Stimulated activated CD4-positive, alpha-beta T cell treated with anti-CD3 and anti-CD28 coated beads, Interleukin-15, amount 100 ng/mL, for 24 hours (primary cell): Measurements from ENCODE around the gene DAPK1.

ENCODE experiments used
- DNase-seq: peaks from one replicate; pipeline ENCODE4 v3.0.0-alpha.2; 2020

The DAPK1 gene

GRCh38 chr9:87673446-87674120 lies 175.9 kb downstream of the DAPK1 start:
- DNase-seq = no peak

DNA sequence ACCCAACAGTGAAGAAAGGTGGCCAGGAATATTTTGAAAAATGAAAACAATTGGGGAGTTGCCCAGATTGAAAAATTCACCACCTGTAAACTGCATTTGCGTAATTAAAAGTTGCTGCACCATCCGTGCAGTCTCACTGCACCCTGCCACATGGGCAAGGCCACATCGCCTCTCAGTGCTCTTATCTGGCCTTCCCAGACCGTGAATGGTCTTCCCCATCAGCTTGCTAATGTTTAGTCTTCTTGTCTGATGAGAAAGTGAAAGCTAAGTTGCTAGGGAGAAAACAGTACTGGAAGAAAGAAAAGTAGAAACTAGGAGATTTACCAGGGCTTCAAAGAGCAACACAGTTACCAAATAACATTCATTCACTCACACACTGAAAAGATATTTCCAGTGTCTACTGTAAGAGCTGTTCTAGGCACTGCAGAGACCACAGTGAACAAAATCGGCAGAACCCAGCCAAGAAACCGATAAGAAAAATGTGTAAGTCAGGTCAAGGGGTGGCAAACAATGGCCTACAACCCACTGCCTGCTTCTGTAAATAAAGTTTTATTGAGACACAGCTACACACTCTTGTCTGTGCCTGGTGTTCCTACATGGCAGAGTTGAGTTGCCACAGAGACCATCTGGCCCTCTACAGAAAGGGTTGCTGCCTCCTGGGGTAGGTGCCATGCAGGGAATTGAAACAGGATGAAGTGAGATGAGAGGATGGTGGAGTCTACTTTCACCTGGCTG lies 177.1 kb downstream of the DAPK1 start:
- DNase-seq = no peak

DNA sequence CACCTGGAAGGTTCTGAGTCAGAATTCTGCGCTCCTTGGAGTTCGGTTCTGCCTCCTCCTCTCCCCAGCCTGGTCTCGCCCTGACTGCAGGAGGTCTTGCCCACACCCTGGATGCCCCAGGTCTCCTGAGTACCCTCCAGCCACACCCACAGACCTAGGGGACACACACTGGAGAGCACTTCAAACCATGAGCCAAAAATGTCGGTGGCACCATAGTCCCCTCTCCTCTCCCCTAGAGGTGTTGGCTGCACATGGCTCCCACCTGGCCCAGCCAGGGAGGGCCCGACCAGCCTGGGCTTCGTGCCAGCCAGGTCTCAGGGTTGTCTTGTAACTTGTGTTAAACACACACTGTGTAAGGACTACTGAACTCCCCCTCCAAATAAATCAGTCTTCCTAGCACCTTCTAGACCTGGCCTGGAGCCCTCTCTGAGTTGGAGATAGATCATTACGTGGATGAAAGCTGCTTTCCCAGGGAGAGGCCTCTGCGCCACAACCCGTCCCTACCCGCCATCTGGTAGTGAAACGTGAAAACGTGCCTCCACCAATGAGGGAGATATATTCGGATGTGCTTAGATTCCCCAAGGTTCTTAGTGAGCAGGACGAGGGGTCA lies 178.3 kb downstream of the DAPK1 start:
- DNase-seq = no peak

GRCh38 chr9:87676976-87677775 lies 179.5 kb downstream of the DAPK1 start:
- DNase-seq = no peak

DNA sequence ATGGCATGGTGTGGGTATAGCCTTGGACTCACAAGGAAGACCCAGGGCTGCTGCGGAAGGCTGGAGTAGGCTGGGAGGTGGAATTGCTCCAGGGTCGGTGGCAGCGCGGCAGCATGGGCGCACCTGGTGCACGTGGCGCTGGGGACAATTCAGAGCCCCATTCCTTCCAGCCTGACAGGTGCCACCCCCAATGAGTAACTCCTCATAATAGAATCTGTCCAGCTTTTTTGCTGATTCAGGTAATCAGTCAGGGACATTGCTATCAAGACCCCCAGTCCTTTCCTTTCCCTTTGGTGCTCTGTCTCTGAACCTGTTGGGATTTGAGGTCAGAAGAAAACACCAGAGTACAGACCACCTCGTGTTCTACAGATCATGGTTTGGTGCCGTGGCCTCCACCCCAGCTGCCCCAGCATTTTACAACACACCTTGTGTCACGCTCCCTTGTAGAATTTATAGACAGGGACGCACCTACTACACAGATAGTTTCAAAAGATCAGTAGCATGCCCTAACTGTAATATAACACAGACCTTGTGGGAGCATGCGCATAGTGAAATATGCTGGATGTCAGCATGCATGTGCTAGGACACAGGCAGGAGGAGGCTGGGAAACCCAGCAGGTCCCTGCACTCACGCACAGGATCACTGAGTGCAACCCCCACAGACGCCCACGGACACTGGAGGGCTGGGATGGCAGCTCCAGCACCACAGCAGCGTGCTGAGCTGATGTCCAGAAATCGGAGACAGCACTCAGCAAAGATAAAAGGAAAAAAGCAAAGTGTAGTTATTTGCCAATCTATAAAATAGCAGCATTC lies 180.3 kb downstream of the DAPK1 start:
- DNase-seq = no peak

- DNase-seq = peak; percentile 55
Observed at GRCh38 chr9:87678650-87679355, 181.1 kb downstream of the DAPK1 start.

DNA sequence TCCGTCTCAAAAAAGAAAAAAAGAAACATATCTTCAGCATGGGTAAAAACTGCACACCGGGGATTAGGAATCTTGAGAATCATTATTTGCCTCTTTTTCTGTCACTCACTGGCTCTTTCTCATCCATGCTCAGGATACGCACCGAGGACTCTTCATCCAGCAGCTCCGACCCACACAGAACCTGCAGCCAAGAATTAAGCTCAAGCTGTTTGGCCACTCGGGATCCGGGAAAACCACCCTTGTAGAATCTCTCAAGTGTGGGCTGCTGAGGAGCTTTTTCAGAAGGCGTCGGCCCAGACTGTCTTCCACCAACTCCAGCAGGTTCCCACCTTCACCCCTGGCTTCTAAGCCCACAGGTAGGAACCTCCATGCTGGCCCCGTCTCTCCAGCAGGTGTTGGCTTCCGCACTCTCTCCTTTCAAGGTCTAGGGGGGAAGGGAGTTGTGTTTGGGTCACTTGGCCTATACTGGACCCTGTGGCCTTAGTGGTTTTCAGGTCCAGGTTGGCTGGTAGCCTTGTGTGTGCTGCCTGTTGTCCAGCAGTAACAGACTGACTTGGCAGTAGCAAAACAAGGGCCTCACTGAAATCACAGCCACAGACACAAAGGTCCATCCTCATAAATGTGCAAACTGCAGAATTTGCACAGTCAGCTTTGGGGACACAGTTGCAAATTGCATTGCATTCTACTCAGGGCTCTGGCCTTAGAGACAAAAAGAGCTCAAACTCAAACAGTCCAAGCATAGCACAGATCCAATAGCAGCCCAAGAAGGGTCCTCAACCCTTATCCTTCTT lies 183.8 kb downstream of the DAPK1 start:
- no peak for DNase-seq

DNA sequence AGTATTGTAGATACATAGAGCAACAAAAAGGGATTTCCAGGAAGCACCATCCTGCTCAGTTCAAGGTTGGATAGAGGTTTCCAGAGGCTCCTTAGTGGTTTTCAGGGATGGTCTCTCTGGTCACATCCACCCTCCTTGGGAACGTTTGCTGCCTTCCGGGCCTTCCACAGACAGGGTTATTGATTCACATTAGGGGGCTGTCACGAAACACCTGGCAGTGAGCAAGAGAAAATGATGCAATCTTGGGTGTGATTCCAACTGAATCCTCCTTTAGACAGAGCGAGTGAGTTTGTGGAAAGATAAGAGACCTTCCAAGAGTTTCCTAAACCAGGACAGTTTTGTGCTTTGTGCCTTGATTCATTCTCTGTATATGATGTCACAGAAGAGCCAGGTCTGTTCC lies 184.4 kb downstream of the DAPK1 start:
- DNase-seq = no peak

GRCh38 chr9:87682618-87683017 lies 185.0 kb downstream of the DAPK1 start:
- no peak for DNase-seq

DNA sequence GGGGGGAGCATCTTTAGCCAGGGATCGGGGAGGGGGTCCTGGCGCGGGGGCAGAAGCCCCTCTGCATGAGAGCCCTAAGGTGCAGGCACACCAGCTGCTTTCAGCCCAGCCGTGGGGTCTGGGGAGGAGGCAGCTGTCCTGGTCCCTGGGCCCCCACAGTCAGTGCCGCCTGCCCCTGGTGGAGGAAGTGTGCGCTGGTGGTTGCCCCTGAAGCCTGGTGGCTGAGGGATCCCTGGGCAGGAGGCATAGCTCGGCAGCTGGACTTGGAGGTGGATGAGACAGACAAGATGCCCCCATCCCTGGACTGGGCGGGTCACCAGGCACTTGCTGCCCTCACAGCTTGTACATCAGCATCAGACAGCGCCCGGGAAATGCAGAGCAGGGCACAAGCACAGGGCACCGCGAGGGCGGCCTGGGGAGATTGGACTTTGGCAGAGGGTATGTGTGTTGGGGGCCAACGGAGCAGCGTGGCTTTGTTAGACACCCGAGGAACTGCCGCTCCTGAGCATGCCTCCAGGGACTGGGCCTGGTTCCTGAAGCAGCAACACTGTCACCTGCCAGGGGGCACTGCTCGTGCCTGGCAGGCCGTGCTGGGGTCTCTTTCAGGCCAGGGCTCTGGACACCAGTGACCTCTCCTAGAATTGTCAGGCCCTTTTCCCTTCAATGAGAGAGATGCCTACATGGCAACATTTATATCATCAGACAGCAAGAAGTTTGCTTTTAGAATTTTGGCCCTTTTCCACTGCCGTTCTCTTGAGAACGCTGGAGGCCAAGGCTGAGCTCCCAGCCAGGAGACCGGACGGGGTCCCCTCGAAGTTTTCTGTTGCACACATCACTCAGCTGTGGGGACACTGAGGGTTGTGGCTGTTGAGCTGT lies 186.3 kb downstream of the DAPK1 start:
- no peak for DNase-seq

- no peak for DNase-seq
Observed at GRCh38 chr9:87684627-87685219, 187.1 kb downstream of the DAPK1 start.

DNA sequence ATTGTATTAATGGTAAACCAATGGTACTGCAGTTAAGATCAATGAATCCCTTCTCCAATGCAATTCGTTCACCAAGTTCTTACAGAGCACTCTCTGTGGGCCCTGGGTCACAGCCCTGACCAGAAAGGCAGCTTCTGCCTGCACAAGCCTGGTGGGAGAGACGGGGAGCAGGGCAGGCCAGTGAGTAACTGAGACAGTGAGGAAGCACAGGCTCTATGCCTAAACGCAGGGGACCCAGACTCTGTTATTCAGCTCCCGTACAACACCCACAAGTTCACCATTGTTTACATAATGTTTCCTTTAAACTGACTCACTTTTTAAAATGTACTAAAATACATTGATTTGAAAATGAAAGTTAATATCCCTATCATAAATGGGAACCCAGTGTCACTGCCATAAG lies 187.8 kb downstream of the DAPK1 start:
- no peak for DNase-seq

DNA sequence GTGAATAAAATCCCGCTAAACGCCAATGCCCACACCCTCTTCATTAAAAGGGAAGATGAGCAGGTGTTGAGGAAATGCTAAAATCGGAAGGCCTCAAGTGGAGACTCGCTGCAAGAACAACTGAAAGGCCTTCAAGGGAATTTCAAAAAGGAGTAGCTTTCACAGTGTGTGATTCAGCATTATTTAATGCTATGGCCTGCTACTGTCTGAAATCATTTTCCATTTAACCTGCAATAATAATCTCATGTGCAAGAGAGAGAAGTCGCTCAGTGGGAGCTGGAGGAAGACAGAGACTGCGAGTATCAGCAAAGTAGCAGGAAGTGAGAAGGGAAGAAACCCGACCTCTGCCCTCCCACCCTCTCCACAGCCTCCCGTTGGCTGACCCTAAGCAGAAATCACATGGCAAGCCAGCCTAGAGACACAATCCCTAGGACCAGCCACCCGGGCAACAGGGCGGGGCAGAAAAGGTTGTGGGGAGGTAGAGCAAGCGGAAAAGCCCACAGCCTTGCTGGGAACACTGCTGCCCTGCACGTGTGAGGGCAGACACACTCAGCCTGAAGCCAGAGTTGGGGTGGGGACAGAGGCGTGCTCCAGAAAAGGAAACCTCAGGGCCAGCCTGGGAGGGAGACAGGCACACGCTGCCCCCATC lies 188.3 kb downstream of the DAPK1 start:
- DNase-seq = peak; percentile 17

GRCh38 chr9:87686520-87687090 lies 188.9 kb downstream of the DAPK1 start:
- DNase-seq = no peak

GRCh38 chr9:87687207-87687606 lies 189.5 kb downstream of the DAPK1 start:
- DNase-seq = no peak

DNA sequence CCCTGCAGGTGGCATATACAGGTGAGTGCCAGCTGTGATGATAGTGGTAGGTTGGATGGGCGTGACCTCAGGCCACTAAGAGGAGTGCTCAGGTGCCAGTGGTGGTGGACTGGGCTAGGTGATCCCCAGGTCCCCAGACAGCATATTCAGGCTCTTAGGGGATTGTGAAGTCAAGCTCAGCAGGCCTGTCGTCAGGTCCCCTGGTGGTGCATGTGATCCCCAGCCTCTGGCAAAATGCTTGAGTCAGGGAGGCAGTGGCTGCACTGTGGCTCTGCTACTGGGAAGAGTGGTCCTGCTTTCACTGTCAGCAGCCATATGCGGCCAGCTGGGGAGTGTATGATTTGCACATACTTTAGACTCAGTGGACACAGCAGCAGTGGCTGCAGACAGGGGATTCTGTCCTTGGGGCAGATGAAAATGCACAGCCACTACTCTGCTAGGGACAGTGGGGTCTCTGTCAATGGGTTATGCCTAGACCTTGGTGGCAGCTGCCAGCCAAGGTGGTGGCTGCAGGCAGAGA lies 196.6 kb downstream of the DAPK1 start:
- DNase-seq = no peak

- no peak for DNase-seq
Observed at GRCh38 chr9:87695523-87695922, 197.9 kb downstream of the DAPK1 start.

GRCh38 chr9:87696641-87697040 lies 199.0 kb downstream of the DAPK1 start:
- no peak for DNase-seq
